Measurements from ENCODE around the gene CC2D1A. TPM values are rescaled to one million over a fixed set of nuclear protein-coding genes. Genes with fewer than 3 reads are reported as not detected.

The CC2D1A gene
- total RNA-seq, 2 donors from 2014 or later: 39.4 to 44.7 TPM

DNA sequence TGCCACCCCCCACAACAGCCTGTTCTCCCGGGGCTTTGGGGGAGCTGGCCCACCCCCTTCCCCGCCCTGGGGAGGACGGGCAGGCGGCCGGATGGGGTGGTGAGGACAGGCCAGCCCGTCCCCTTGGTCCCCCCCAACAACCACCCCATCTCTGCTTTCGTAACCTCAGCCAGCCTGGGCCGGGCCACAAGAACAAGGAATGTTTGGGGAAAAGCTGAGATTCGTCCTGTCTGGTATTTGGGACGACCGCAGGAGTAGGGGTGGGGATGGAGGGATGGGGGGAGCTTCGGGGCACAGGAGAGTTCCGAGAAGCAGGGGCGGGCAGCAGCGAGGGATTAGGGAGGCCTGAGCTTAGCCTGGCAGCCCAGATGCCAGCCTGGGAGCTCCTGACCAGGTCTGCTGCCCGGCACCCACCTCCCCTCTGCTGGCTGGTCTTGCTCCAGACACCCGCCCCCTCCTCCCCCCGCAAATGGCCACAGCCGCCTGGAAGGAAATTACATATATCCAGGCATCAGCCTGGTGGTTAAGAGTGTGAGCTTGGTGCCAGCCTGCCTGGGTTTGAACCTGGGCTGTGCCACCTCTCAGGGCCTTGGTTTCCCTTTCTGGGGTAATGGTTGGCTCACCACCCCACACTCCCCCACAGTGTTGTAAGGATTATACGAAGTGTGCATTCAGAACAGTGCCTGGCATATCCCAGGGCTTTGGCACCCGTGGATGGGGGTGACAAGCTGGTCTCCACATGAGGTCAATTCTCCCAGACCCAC is 32.5 kb downstream of the CC2D1A start, which contains the start of gene PODNL1:
Gene PODNL1 (minus strand): TSS at position 117 of the 764 bp plus-strand sequence. CDS start 236 bp downstream, outside the sequence.
- no peak within 1 kb of the TSS for H3K27ac Mint-ChIP-seq
- no peaks in the 10 kb centered on the region for H3K36me3 Mint-ChIP-seq (ENCODE audit: insufficient read depth in 2 of 2)
- no peak within 1 kb of the TSS for H3K4me3 Mint-ChIP-seq
- peaks cover 7% of the 10 kb centered on the region for H3K4me1 Mint-ChIP-seq (ENCODE audit: low read depth)
- H3K27me3 Mint-ChIP-seq (ENCODE audit: low read depth): peaks cover 7% of the 10 kb centered on the region
- DNase-seq: no peak
- H3K9me3 Mint-ChIP-seq: no peaks in the 10 kb centered on the region
- ATAC-seq (replicated peaks in 1 of 2): no peak

GRCh38 chr19:13942023-13942684 is 36.2 kb downstream of the CC2D1A start:
- Mint-ChIP-seq H3K27me3 (ENCODE audit: low read depth) (peaks cover 6% of the 10 kb centered on the region), H3K9me3 (no peaks in the 10 kb centered on the region), H3K36me3 (ENCODE audit: insufficient read depth in 2 of 2) (no peaks in the 10 kb centered on the region), H3K4me1 (ENCODE audit: low read depth) (no peaks in the 10 kb centered on the region), H3K27ac (no peak overlapping the region), H3K4me3 (no peak overlapping the region)
- no peak for ATAC-seq (replicated peaks in 1 of 2)
- no peak for DNase-seq

DNA sequence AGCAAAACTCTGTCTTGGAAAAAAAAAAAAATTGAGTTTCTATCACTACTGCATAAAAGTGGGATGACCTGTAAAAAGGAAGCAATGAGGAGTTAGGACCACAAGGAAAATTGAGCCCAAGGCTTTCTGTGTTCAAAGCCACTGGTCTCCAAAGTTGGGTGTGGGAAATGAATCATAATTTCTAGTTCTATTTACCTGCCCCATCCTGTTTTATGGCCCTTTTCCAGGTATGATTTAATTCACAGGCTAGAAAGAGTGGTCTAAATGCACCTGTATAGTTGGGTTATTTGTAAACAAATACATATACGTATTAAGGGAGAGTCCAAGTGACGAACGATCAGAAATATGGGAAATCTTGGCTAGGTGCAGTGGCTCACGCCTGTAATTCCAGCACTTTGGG is 40.4 kb downstream of the CC2D1A start:
- DNase-seq: no peak
- Mint-ChIP-seq H3K4me1 (ENCODE audit: low read depth) (peaks cover 1% of the 10 kb centered on the region), H3K36me3 (ENCODE audit: insufficient read depth in 2 of 2) (no peaks in the 10 kb centered on the region), H3K27ac (no peak overlapping the region), H3K4me3 (no peak overlapping the region), H3K9me3 (no peaks in the 10 kb centered on the region), H3K27me3 (ENCODE audit: low read depth) (no peaks in the 10 kb centered on the region)
- ATAC-seq (replicated peaks in 1 of 2): no peak

- Mint-ChIP-seq H3K4me3 (no peak overlapping the region), H3K27me3 (ENCODE audit: low read depth) (no peaks in the 10 kb centered on the region), H3K4me1 (ENCODE audit: low read depth) (peaks cover 18% of the 10 kb centered on the region), H3K36me3 (ENCODE audit: insufficient read depth in 2 of 2) (peaks cover 0 to 5% of the 10 kb centered on the region in 2 donors), H3K9me3 (no peaks in the 10 kb centered on the region), H3K27ac (no peak overlapping the region)
- DNase-seq (no peak), ATAC-seq (replicated peaks in 1 of 2) (no peak)
Observed at GRCh38 chr19:13951043-13951442, 45.0 kb downstream of the CC2D1A start.

DNA sequence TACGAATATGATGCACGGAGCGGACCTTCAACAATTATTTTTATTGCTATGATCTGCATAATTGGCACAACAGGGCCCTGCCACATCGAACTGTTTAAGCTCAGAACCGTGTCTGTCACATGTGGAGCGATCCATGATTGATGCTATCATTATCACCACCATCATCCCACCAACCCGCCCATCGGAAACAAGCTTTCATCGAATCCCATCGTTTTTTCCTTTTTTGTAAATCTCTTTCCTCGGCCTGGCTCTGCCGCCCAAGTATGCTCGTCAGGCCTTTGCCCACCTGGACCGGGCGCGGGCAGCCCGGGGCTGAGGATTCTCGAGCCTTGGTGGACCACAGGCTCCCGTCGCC is 45.8 kb downstream of the CC2D1A start:
- peak overlapping the region; percentile 99 to 100 for H3K4me3 Mint-ChIP-seq
- H3K36me3 Mint-ChIP-seq (ENCODE audit: insufficient read depth in 2 of 2): peaks cover 0 to 5% of the 10 kb centered on the region in 2 donors
- ATAC-seq (replicated peaks in 1 of 2) (peak in 1 of 2 donors; percentile 5), DNase-seq (no peak)
- H3K27ac Mint-ChIP-seq: peak overlapping the region; percentile 96
- peaks cover 18% of the 10 kb centered on the region for H3K4me1 Mint-ChIP-seq (ENCODE audit: low read depth)
- no peaks in the 10 kb centered on the region for H3K9me3 Mint-ChIP-seq
- no peaks in the 10 kb centered on the region for H3K27me3 Mint-ChIP-seq (ENCODE audit: low read depth)

GRCh38 chr19:13952154-13952930 is 46.3 kb downstream of the CC2D1A start, which contains the start of gene DCAF15:
Gene DCAF15 (plus strand): TSS chr19:13952509. CDS start chr19:13952513, 4 bp downstream.
- Mint-ChIP-seq H3K27me3 (ENCODE audit: low read depth) (no peaks in the 10 kb centered on the region), H3K4me1 (ENCODE audit: low read depth) (peaks cover 18% of the 10 kb centered on the region), H3K27ac (peak within 1 kb of the TSS; percentile 96), H3K9me3 (no peaks in the 10 kb centered on the region), H3K36me3 (ENCODE audit: insufficient read depth in 2 of 2) (peaks cover 0 to 8% of the 10 kb centered on the region in 2 donors), H3K4me3 (peak within 1 kb of the TSS; percentile 99 to 100)
- peak; percentile 98 to 100 for DNase-seq
- ATAC-seq (replicated peaks in 1 of 2): peak; percentile 98

GRCh38 chr19:13952931-13953531 is 47.0 kb downstream of the CC2D1A start:
- no peaks in the 10 kb centered on the region for H3K9me3 Mint-ChIP-seq
- H3K27me3 Mint-ChIP-seq (ENCODE audit: low read depth): no peaks in the 10 kb centered on the region
- ATAC-seq (replicated peaks in 1 of 2) (no peak), DNase-seq (no peak)
- peak overlapping the region; percentile 99 to 100 for H3K4me3 Mint-ChIP-seq
- peak overlapping the region; percentile 60 for H3K27ac Mint-ChIP-seq
- H3K4me1 Mint-ChIP-seq (ENCODE audit: low read depth): peaks cover 18% of the 10 kb centered on the region
- peaks cover 0 to 8% of the 10 kb centered on the region in 2 donors for H3K36me3 Mint-ChIP-seq (ENCODE audit: insufficient read depth in 2 of 2)

DNA sequence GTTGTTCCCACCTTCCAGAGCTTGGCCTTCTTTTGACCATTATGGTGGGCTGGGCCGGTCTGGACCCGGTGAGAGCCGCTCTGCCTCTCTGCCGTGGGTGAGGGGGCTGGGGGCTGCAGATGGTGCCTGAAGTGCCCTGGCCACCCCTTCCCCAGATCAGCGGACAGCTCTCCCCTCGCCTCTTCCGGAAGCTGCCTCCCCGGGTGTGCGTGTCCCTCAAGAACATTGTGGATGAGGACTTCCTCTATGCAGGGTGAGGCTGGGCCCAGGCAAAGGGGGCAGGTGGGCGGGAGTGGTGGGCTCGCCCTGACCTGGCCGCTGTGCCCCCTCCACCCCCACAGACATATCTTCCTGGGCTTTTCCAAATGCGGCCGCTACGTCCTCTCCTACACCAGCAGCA is 48.2 kb downstream of the CC2D1A start:
- no peak for ATAC-seq (replicated peaks in 1 of 2)
- peaks cover 0 to 10% of the 10 kb centered on the region in 2 donors for H3K36me3 Mint-ChIP-seq (ENCODE audit: insufficient read depth in 2 of 2)
- H3K4me3 Mint-ChIP-seq: peak overlapping the region; percentile 99 to 100
- H3K9me3 Mint-ChIP-seq: no peaks in the 10 kb centered on the region
- H3K4me1 Mint-ChIP-seq (ENCODE audit: low read depth): peaks cover 18% of the 10 kb centered on the region
- no peaks in the 10 kb centered on the region for H3K27me3 Mint-ChIP-seq (ENCODE audit: low read depth)
- no peak overlapping the region for H3K27ac Mint-ChIP-seq
- no peak for DNase-seq

DNA sequence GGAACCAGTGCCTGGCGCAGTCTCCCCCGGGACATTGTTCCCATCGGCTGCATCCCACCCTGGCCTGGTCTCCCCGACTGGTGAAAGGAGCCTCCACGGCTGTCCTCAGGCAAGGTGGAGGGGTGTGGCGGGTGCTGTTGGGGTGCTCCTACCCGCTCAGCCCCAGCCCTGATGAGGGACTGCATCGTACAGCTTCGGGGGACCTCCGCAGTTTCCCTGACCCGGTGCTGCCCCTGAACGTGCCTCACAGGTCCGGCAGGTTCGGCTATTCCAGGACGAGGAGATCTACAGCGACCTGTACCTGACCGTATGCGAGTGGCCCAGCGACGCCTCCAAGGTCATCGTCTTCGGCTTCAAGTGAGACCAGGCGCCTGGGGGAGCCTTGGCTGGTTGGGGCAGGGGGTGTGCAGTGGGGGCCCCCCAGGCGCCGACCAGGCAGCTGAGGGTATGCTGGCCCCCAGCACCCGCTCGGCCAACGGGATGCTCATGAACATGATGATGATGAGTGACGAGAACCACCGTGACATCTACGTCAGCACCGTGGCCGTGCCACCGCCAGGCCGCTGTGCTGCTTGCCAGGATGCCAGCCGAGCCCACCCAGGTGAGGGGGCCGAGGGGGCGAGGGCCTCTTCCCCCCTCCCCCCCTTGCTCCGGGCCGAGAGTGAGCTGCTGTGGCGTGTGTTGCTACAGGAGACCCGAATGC is 49.8 kb downstream of the CC2D1A start:
- H3K27me3 Mint-ChIP-seq (ENCODE audit: low read depth): no peaks in the 10 kb centered on the region

GRCh38 chr19:13956365-13956744 is 50.4 kb downstream of the CC2D1A start:
- DNase-seq (no peak), ATAC-seq (replicated peaks in 1 of 2) (no peak)
- Mint-ChIP-seq H3K27me3 (ENCODE audit: low read depth) (no peaks in the 10 kb centered on the region), H3K4me1 (ENCODE audit: low read depth) (peaks cover 18% of the 10 kb centered on the region), H3K27ac (no peak overlapping the region), H3K4me3 (no peak overlapping the region), H3K9me3 (no peaks in the 10 kb centered on the region), H3K36me3 (ENCODE audit: insufficient read depth in 2 of 2) (peaks cover 0 to 12% of the 10 kb centered on the region in 2 donors)

More for the DNA sequence above, 49.8 kb downstream of the CC2D1A start:
- DNase-seq: no peak
- Mint-ChIP-seq H3K9me3 (no peaks in the 10 kb centered on the region), H3K4me1 (ENCODE audit: low read depth) (peaks cover 18% of the 10 kb centered on the region), H3K36me3 (ENCODE audit: insufficient read depth in 2 of 2) (peaks cover 0 to 11% of the 10 kb centered on the region in 2 donors), H3K27ac (no peak overlapping the region), H3K4me3 (no peak overlapping the region)
- no peak for ATAC-seq (replicated peaks in 1 of 2)

DNA sequence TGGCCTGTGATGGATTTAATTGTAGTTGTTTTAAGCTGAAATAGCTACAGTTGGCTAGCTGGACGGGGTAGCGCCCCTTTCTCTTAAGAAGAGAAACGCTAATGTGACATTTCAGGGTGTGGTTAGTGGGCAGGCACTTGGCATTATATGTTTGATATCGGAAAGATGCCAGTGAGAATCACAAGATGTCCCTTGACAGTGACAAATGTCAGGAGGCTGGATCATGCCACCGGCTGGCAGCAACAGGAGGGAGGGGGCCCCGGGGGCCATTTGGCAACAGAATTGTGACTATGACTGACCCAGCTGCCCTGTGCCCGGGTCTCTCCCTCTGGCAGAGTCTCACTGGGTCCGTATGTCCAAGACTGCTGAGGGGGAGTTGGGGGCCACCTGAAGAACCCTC is 51.0 kb downstream of the CC2D1A start:
- ATAC-seq (replicated peaks in 1 of 2): no peak
- no peaks in the 10 kb centered on the region for H3K9me3 Mint-ChIP-seq
- no peaks in the 10 kb centered on the region for H3K27me3 Mint-ChIP-seq (ENCODE audit: low read depth)
- H3K36me3 Mint-ChIP-seq (ENCODE audit: insufficient read depth in 2 of 2): peaks cover 0 to 14% of the 10 kb centered on the region in 2 donors
- no peak for DNase-seq
- H3K27ac Mint-ChIP-seq: no peak overlapping the region
- H3K4me3 Mint-ChIP-seq: no peak overlapping the region
- peaks cover 11% of the 10 kb centered on the region for H3K4me1 Mint-ChIP-seq (ENCODE audit: low read depth)

- no peaks in the 10 kb centered on the region for H3K9me3 Mint-ChIP-seq
- H3K36me3 Mint-ChIP-seq (ENCODE audit: insufficient read depth in 2 of 2): peaks cover 0 to 14% of the 10 kb centered on the region in 2 donors
- H3K4me1 Mint-ChIP-seq (ENCODE audit: low read depth): peaks cover 10% of the 10 kb centered on the region
- no peak overlapping the region for H3K27ac Mint-ChIP-seq
- DNase-seq (no peak), ATAC-seq (replicated peaks in 1 of 2) (no peak)
- no peaks in the 10 kb centered on the region for H3K27me3 Mint-ChIP-seq (ENCODE audit: low read depth)
- H3K4me3 Mint-ChIP-seq: no peak overlapping the region
Observed at GRCh38 chr19:13958043-13958442, 52.0 kb downstream of the CC2D1A start.

Data from activated T-cell treated with anti-CD3 and anti-CD28 coated beads, Interleukin-2, amount 50 U/mL, for 72 hours (primary cell).